NCI-H1105 treated with DMSO at 0.1 percent for 48 hours (cell line): ENCODE measurements around the gene GTF2IRD1.
"Not testable (repeated sequence)": the region's sequence is repeated elsewhere in the genome, so short reads cannot be mapped to it uniquely, and the experiment has no call there.

Source experiments
- DNase-seq: peaks from one replicate; lab custom pipeline; 2025; lab: John Stamatoyannopoulos, UW

GTF2IRD1 gene

DNA sequence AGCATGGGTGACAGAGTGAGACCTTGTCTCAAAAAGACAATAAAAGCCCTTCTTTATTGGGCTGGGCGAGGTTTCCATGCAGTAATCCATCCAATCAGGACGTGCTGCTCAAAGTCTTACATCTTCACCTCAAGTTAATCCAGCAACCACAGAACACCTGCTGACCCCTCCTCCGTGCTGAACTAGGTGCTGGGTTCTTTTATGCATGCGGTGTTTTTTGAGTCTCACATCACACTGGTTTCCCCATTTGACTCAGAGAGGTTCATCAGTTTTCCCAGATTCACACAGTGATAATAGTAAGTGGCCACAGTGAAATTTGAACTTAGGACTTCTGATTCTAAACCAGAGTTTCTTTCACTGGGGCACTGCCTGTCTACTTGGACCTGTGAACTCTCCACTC lies 145.5 kb downstream of the GTF2IRD1 start:
- DNase-seq, result no peak

DNA sequence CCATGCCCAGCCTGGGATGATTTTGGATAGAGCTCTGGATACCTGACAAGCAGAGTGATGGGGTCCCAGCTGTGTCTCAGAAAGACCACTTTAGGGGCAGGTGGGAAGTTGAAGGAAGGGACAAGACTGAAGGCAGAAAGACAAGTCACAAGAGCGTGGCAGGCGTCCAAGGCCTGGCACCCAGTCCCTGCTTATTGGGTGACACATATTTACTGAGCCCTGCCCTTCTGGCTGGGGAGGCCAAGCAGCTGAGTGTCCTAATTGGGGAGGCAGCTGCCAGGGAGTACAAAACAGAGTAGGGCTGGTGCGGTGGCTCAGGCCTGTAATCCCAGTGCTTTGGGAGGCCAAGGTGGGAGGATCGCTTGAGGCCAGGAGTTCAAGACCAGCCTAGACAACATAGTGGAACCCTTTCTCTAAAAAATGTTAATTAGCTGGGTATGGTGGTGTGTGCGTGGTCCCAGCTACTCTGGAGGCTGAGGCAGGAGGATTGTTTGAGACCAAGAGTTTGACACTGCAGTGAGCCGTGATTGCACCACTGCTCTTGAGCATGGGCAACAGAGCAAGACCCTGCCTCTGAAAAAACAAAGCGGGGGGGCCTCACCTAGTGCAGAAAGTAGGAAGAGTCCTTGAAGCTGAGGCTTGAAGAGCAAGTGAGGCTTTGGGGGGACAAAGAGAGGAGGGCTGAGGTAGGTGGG lies 150.8 kb downstream of the GTF2IRD1 start:
- peak; percentile 29 for DNase-seq

DNA sequence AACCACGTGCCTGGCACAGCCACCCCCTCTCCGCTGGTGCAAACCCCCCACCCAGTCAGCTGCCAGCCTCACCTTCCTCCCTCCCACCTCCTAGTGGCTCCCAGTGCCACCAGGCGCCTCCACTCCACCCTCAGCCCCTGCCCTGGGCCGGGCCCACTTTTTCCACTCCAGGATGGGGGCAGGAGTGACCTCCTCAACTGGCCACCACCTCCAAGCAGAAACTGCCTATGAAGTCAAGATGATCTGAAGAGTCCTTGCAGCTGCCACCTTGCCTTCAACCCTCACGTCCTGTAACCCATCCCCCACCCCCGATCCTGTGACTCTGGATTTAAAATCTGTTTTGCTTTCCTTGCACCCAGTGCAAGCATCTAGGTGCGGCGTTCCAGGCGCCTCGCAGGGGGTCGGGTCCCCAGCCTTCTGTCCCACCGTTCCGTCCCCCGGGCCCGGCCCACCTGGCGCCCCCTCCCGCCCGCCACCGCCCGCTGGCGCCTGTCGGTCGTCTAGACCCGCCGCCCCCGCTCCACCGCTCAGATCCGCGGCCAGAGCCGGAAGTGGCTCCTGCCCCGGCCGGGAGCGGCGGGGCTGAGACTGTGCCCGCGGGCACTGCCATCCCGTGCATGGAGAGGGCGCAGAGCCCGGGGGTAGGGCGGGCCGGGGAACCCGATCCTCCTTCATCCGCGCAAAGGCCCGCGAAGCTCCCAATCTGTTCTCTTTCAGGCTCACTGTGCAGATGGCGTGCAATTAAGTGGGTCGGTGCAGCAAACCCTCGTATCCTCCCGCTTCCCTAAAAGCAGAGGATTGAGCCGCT lies 152.6 kb downstream of the GTF2IRD1 start:
- no peak for DNase-seq

DNA sequence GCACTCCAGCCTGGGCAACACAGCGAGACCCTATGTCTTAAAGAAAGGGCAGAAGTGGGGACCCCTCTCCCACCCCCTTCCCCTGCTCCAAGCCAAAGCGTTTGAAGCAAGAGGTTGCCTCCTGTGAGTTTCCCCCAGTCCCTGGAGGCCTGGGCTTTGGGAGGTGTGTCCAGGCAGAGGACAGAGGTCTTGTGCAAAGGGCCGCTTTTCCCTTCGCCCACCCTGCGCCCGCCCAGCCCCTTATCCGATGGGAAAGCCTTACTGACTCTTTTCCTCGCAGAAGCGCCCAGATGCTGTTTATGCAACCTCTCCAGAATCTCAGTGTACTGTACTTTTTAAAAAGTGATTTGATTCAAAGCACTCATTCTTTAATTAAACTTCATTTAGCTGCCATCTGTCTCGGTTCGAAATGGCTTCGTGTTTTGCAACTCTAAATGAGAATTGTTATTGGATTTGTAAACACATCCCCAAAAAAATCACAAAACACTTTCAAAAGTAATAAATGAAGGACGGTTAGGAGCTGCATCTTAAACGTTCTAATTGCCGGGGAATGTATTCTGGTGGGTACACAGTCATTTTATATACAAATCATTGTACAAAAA lies 153.3 kb downstream of the GTF2IRD1 start:
- DNase-seq, result no peak

DNA sequence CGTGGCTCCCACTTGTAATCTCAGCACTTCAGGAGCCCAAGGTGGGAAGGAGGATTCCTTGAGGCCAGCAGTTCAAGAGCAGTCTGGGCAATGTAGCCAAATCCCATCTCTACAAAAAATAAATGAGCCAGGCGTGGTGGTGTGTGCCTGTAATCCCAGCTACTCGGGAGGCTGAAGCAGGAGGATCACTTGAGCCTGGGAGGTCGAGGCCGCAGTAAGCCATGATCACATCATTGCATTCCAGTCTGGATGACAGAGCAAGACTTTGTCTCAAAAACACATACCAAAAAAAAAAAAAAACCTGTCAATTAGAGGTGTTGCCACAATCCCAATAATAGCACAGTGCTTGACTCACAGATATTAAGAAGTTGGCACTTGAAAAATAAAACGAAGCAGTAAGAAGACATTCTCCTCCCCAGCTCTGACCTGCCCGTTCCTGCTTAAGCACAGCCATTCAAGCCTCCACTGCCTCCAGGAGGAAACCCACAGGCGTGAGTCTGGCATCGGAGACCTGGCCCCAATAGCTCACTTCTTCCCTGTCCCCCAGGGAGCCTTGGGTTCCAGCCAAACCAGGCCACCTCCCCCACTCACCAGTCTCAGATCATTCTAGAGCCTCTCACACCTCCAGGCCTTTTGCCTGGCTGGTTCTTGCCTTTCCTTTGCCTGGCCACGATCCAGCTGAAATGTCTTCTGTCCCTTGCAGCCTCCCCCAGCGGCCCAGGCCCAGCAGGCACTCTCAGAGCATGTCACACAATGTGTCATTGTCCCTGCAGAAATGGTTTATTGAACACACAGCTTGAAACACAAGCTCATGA lies 158.5 kb downstream of the GTF2IRD1 start:
- peak; percentile 61 for DNase-seq

DNA sequence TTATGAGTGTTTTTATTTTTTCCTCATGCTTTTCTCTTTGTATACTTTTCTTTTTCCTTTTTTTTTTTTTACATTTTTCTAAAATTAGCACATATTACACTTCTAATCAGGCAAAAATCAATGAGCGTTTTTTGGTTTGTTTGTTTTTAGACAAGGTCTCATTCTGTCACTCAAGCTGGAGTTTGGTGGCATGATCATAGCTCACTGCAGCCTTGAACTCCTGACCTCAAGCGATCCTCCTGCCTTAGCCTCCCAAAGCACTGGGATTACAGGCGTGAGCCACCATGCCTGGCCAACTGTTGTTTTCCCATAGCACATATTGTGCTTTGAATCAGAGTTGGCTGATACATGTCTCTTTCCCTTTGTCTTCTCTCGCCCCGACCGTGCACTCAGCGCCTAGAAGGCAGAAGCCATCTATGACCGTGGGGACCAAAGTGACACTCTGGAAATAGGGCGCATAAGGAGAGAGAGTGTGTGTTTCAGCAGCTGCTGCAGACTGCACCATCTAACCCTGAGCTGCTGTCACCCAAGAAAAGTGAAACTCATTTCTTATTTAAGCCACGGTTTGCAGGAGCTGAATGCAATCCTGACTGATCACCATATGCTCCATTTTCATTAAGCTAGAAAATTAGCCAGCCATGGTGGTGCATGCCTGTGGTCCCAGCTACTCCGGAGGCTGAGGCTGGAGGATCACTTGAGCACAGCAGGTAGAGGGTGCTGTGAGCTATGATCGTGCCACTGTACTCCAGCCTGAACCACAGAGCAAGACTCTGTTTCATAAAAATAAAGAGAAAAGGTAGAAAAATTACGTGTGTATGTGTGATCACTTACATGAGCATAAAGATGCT lies 162.5 kb downstream of the GTF2IRD1 start:
- no peak for DNase-seq

DNA sequence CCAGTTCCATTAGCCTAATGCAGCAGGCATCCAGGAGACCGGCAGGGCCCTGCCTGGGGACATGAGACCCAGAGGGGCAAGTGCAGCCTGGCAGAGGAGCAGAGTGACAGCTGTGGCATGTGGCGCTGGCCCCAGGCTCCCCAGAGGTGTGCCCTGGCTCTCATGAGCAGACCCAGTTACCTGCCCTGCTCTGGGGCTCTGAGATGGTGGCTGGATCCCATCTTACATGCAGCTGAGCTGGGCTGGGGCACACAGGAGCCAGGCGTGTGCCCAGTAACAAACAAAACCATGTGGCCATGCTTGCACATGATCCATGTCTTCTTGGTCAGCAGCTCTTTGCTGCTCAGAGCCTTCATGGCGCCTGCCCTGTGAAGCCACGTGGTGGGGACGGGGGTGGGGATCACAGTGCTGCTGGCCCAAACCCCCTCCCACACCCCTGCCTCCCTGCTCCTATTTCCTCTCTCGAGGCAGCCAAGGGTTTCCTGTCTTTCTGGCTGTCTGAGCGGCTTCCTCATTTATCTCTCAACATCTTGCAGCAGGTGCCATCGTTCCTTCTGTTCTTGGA lies 163.6 kb downstream of the GTF2IRD1 start:
- DNase-seq, result no peak

DNA sequence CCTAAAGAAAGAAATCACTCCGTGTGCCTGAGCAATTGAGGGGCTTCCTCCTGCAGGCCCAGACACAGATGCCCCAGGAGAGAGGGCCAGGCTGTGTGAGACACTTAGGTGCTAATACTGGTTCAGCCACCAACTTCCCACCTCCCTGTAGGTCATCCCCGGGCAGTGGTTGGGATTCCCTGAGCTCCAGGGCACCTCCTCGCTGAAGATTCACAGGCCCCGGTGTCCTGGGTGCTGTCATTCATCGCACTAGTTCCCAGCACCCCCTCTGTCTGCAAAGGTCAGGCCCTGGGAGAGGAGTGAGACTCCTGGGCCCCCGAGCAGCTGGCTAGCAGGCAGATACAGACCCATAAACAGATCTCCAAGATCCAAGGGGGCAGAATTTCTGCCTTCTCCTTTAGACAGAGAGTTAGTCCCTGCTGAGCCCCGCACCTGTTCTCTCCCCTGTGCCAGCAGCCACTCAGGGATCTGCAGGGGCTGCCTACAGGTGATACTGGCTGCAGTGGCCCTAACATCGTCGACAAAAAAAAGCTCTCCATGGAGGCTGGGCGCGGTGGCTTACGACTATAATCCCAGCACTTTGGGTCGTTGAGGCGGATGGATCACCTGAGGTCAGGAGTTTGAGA lies 165.6 kb downstream of the GTF2IRD1 start:
- DNase-seq, result no peak

DNA sequence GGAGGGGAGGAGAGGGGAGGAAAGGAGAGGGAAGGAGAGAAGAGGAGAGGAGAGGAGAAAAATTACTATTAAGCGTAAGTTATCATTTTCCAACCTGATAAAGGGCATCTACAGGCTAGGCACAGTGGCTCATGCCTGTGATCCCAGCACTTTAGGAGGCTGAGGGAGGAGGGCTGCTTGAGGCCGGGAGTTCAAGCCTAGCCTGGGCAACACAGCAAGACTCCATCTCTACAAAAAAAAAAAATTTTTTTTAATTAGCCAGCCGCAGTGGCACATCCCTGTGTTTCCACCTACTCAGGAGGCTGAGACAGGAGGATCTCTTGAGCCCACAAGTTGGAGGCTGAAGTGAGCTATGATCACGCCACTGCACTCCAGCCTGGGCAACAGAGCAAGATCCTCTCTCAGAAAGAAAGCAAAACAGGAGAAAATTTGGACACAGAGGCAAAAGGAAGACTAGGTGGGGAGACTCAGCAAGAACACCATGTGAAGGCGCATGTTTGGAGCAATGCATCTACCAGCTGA lies 168.6 kb downstream of the GTF2IRD1 start:
- DNase-seq, result no peak

DNA sequence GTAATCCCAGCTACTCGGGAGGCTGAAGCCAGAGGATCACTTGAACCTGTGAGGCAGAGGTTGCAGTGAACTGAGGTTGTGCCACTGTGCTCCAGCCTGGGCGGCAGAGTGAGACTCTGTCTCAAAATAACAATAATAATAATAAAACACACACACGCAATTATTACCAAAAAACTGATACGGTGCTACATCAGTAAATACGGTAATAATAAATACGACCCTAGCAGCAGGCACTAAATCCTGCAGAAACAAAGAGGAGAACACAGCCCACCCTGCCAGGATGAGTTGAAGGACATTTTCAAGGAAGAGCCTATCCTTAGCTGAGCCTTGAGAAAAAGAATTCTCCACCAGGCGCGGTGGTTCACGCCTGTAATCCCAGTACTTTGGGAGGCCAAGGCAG lies 169.4 kb downstream of the GTF2IRD1 start:
- no peak for DNase-seq

DNA sequence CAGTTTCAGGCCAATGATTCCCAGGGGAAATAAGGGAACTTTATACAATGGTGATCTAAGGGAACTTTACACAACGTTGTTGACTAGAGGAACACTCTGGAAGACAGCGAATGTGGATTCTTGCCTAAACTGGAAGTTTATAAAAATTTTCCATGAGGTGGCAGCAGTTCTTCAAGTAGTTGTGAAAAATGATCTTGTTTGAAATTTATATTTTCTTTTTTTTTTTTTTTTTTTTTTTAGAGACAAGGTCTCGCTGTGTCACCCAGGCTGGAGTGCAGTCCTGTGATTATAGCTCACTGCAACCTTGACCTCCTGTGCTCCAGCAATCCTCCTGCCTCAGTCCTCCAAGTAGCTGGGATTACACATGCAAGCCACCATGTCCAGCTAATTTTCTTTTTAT lies 171.7 kb downstream of the GTF2IRD1 start:
- no peak for DNase-seq

DNA sequence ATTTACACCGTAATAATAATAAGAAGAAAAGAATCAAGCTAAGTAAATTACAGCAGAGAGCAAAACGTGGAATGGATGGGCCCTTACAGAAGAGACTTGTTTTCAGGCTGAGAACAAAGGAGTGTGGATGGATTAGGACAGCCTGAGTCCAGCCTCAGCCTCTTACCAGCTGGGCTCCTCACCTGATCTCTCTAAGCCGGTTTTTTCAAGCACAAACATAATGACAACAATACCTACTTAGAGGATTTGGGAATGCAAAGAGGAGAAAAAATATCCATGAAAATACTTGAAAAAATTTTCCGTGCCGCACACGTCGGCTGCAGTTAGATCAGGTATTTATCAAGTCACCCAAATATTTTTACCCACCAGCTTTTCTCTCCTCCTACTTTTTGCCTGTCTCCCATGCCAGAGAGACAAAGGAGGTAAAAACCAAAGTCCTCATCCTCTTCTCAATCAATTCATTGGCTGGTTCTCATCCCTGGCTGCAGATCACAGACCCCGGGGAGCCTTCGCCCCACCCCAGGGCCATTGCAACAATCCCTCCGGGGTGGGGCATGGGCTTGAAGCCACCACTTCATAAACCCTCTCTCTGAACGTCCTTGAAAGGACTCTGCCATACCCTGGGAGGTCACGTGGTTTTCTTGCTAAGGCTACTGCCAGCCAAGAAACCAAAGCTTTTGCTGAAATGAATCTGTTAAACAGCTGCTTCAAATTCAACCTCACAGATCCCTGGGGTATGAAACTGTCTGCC lies 174.1 kb downstream of the GTF2IRD1 start:
- DNase-seq, result peak; percentile 92

DNA sequence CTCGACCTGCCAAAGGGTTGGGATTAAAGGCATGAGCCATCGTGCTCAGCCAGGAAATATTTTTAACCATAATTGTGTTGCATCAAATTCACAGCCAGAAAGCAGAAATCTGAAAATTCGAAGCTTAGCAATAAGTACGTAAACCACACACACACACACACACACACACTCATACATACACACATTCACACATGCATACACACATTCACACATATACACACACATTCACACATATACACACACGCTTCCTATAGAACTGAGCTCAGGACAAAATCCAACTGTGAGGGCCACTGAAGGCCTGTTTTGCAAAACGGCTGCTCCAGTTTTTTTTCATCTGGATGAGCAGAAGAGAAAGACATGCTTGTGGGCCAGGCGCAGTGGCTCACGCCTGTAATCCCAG lies 178.8 kb downstream of the GTF2IRD1 start:
- DNase-seq, result no peak

DNA sequence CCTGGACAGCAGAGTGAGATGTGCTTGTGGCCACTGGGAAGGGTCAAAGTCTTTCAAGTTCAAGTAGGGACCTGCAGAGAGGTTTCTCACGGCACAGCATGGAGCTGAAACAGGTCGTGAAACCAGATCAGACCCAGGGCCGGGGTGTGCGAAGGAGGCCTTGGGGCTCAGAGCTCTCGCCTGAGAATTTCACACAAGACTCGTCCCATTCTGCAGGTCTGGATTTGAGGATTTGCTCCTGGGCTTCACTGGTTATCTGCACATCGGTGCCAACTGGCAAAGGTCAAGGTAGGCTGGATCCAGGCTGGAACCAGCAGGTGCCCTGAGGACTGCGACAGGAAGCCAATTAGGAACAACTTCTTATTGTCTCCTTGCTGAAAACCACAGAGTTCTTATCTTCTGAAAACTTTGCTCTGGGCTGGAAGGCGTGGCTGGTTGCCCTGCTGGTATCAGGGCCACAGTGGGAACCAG lies 179.8 kb downstream of the GTF2IRD1 start:
- DNase-seq, result no peak

DNA sequence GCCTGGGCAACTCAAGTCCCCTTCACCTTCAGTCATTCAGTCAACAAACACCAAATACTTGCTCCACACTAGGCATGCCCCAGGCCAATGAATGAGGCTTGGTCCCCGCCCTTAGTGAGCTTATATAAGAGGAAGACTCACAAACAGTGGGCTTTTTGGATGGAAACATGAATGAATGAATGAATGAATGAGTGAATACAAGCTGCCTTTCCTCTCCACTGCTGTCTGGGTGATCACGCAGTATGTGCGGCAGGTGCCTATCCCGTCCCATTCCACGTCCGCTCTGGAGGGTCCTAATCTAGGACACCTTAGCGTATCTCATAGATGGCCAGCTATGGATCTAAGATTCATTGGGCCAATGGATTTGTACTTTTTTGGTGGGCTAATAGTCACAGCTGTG lies 184.0 kb downstream of the GTF2IRD1 start:
- DNase-seq, result no peak

DNA sequence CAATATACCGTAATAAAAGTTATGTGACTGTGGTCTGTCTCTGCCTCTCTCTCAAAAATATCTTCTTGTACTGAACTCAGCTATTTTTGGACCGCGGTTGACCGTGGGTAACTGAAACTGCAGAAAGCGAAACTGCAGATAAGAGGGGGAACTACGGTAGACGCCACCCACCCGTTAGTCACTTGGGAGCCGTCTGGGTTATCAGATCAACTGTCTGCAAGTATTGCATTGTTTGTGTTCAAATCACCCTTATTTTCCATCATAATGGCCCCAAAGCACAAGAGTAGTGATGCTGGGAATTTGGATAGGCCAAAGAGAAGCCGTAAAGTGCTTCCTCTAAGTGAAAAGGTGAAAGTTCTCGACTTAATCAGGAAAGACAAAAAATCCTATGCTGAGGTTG lies 196.3 kb downstream of the GTF2IRD1 start:
- DNase-seq, result not testable (repeated sequence)

DNA sequence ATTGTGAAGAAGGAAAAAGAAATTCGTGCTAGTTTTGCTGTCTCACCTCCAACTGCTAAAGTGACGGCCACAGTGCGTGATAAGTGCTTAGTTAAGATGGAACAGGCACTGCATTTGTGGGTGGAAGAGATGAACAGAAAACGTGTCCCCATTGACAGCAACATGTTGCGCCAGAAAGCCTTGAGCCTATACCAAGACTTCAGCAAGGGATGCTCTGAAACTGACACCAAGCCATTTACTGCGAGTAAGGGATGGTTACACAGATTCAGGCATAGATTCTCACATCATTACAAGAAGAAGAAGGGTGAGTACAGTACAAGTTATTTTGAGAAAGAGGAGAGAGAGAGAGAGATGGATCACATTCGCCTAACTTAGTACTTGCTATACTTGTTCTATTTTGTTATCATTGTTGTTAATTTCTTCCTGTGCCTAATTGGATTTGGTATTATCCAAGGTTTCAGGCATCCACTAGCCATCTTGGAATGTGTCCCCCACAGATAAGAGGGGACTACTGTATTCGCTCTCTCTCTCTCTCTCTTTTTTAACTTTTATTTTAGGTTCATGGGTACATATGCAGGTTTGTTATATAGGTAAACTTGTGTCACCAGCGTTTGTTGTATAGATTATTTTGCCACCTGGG lies 196.9 kb downstream of the GTF2IRD1 start:
- DNase-seq, result not testable (repeated sequence)

DNA sequence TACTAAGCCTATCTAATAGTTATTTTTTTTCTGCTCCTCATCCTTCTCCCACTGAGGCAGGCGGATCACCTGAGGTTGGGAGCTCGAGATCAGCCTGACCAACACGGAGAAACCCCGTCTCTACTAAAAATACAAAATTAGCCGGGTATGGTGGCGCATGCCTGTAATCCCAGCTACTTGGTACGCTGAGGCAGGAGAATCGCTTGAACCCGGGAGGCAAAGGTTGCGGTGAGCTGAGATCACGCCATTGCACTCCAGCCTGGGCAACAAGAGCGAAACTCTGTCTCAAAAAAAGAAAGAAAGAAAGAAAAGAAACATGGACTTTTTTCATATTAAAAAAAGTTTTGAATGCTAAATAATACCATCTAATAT lies 197.4 kb downstream of the GTF2IRD1 start:
- DNase-seq, result not testable (repeated sequence)
